HG03025 (cell line): Measurements from ENCODE around the gene INTS13.
"Not testable (repeated sequence)": the region's sequence is repeated elsewhere in the genome, so short reads cannot be mapped to it uniquely, and the experiment has no call there.

Experiments
- ATAC-seq: cut with Tn5 transposase; IDR thresholded peaks from one replicate; pipeline ENCODE4 v1.9.1; 2021; ENCODE audit warnings: mild to moderate bottlenecking, moderate library complexity; ENCODE audit not compliant: unreplicated experiment, low FRiP score

Gene INTS13

DNA sequence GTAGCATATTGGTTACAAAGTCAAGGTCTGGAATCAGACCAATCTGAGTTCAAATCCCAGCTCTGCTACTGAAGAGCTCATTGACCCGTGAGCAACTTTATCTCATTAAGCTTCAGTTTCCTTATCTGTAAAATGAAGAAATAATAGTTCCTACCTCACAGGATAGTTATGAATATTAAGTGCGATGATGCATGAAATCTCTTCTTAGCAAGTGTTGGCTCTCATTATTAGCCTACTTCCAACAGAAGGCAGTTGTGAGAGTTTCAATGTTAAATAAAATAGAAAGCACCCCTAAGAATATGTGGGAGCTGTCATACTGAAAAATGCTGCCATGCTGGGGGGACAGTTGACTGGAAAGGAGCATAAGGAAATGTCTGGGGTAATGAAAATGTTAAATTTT, 65.8 kb downstream of the INTS13 start:
- ATAC-seq, result no peak

DNA sequence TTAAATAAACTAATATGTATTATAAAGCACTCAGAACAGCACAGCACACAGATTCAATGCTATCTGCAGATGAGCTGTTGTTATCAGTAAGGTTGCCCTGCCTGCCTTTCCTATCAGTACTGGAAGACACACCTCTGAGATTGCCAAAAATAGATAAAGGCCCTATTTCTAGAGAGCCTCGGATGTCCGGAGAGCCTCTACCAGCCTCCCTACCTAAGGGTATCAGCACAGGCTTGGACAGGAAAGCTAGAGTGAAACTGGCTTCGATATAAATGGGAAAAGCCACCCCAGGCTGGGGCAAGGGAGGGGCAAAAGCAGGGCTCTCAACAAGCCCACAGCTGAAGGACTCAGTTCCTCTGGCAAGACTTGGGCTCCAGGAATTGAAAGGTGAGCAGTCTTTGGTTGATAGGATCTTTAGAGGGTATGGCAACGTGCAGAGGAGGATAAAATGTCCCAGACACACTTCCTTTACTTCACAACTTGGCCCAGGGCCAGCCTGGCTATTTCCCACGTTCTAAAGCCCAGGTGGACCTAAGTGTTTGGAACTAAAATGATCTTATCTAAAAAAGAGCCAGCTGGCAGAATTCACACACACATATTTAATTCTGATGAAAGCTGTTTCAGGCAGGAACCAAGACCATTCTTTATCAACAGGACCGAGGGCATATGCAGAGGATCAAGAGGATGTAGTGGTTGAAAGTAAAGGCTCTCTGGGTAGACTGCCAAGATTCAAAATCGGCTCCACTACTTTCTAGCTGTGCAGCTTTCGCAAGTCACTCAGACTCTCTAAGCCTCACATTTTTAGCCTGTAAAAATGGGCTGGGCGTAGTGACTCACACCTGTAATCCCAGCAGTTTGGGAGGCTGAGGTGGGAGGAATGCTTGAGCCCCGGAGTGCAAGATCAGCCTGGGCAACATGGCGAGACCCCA, 67.0 kb downstream of the INTS13 start:
- ATAC-seq, result no peak

DNA sequence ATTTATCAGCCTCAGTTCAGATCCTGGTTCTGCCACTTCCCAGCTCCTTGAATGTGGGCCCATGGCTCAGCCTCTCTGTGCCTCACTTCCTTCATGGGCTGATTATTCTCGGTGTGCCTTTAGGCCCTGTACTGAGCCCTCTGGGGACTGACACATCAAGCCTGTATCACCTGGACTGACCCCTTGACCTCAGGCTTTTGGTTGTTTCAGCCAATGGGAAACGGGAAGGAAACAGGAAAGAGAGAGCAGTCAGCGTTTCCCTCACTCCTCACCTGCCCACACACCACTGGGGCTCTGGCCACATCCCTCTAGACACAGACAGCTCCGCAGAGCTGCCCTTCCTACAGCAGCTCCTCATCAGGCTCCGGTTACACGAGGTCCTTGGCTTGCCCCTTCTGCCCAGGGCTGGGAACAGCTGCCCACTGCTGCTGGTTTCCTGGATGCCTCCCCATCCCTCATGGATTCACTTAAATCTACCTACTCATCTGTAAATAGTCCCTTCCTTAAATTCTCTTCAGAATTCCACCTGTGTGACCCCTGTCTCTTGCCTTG, 67.8 kb downstream of the INTS13 start:
- no peak for ATAC-seq

DNA sequence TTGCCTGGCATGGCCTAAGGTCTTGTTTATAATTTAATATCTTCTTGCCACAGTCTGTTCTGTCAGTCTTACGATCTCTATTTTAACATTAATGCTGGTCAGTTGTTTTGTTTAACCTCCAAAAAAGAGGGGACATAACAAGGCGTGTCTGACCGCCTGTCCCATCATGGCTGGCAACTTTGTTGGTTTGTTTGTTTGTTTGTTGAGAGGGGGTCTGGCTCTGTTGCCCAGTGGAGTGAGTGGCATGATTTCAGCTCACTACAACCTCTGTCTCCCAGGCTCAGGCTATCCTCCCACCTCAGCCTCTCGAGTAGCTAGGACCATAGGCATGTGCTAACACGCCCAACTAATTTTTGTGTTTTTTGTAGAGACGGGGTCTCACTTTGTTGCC, 68.7 kb downstream of the INTS13 start:
- no peak for ATAC-seq

DNA sequence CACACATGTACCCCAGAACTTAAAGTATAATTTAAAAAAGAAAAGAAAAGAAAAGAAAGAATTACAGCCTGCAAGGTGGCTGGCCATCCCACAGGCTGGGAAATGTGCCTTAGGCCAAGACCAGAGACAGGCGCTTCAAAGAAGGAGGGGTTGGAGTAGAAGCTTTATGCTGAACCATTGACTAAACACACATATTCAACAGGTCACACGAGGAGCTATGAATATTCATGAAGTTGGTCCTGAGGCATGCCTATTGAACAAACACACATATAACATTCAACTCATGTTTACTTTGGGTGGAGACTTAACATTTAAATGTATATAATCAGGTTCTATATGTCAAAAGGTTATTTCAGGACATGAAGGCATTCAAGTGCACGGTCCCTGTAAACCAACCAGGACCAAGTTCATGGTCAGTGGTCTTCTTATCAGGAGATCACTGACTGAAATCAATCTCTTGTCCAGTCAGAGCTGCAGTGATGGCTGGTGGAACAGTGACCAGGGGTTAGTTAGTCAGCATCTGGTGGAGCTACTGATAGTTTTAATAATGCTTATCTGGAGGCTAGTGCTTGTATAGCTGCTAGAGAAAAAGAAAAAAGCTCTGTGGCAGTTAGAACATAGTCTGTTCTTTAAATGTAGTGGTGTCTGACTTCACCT, 69.2 kb downstream of the INTS13 start:
- no peak for ATAC-seq

DNA sequence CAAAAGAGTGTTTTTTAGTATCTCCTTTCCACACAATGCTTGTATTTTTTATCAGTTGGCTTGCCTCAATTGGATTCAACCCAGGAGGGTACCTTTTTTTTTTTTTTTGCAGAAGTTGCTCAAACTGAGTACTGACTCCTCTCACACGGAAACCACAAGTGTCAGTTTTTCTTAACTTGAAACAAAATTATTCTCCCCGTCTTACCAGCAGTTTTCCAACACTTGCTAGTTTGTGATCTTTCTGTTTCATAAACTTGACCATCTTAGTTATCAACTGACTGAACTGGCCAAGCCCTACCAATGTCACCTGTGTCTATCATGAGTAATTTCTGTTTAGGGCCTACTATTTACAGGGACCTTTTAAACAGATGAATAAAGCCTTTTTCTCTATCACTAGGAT, 70.7 kb downstream of the INTS13 start:
- peak; percentile 62 for ATAC-seq

DNA sequence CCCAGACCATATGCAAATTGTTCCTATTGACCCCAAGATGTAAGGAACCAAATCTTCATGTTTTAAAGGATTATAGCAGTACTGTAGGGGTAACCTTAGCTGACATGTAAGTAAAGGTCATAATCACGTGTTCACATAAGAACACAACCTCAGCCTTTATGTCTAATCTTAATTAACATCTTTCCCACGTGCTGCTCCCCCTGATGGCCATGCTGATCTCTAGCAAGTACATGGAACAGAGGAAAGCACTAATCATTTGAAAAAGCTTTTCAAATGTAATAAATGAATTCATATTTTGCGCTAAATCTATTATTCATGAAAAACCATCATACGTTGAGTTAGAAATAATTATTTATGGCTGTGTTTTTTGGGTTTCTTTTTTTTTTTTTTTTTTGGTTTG, 74.3 kb downstream of the INTS13 start:
- no peak for ATAC-seq

DNA sequence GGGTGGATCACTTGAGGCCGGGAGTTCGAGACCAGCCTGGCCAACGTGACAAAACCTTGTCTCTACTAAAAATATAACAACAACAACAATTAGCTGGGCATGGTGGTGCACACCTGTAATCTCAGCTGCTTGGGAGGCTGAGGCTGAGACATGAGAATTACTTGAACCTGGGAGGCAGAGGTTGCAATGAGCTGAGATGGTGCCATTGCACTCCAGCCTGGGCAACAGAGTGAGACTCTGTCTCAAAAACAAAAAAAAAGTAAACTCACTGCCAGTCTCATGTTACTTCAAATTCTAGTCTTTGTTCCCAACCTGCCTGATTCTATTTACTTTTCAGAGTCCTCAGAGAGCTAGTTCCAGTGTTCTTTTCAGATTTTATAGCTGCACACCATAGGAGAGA, 75.0 kb downstream of the INTS13 start:
- ATAC-seq, result not testable (repeated sequence)

DNA sequence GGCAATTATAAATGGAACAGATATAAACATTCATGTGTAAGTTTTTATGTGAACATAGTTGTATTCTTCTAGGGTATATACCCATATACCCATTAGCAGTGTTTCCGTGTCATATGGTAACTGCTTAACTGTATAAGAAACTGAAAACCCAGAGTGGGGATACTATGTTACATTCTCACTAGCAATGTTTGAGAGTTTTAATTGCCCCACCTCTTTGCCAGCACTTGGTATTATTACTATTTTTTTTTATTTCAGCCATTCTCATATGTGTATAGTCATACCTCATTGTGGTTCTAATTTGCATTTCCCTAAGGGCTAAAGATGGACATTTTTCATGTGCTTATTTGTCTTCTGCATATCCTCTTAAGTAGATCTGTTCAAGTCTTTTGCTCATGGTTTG, 76.1 kb downstream of the INTS13 start:
- no peak for ATAC-seq

DNA sequence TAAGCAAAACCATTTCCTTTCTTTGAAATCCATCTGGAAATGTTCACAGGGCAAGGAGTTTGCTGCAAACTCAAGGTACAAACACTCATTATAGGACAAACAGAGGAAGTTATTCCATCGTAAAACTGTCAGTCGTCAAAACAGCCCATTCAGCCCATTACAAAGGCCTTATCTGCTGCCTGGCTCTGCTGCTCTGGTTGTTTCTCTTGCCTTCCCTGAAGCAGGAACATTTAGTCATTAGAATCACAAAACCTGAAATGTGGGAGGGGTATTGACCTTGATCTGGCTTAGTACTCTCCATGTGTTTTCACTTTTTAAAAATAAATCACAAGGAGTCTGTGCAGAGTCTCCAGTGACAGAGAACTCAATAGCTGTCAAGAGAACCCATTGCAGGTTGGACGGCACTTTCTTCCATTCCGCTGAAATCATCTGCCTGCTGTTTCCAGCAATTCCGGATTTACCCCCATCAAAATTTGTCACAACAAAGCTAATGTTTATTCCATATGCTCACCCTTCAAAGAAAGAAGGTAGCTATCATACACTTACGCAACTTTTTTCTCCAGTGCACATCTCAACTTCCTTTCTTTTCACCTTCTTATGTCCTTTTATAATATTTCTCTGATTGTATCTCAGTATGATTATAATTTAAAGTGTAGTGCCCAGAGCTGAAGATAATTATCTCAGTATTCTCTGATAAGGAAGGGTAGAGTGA, 80.2 kb downstream of the INTS13 start:
- ATAC-seq, result no peak

DNA sequence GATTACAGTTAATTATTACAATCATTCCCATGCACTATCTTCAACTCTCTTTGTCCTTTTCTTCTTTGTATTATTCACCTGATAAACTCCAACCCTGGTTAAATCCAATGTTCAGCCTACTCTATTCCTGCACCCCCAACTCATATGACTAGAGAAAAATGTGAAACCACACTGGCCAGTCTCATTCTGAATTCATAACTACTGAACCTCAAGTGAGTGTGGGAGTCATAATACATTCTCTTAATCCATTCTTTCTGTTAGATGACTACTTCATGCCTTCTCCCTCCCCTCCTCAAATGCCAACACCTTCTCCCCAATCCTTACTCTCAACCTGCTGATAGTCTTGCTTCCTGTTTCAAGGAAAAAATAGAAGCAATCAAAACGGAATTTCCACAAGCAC, 82.4 kb downstream of the INTS13 start:
- ATAC-seq, result no peak
